ENCODE results near the gene GRHL1.

GRHL1 gene

DNA sequence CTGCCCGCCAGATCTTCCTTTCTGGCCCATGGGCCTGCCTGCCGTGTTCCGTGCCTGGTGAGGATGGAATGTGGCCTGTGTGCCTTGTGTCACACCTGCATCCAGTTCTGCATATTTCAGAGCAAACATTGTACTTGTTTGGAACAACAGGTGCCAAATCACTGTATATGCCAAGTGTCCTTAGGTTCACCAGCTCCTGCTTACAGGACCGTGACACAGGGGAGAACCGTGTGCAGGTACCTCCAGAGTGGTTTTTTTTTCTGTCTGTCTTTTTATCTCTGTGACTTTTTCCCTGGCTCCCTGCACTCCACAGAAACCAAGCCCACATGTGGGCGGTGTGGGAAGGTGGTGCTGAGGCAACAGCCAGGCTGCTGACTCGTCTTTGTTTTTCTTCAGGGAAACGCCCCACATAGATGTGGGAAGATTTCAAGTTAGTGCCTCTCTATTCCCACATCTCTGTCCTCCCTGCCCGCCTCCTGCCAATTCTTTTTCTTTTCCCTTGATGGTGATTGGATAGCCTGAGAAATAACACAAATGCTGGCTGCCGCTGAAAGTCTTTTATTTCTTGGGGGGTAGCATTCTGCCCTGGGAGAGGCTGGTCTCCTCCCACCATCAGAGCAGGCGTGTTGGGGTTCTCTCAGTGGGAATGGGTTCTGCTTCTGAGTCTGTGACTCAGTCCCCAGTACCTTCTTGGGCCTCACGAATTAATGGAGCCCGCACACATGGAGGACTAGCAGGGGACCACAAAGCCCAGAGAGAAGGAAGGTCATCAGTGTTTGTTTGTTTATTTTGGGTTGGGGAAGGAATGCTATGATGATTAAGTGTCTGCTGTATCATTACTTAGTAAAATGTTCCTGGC lies 21.4 kb downstream of the GRHL1 start:
- DNase-seq (ENCODE audit: low spot score): no peak

DNA sequence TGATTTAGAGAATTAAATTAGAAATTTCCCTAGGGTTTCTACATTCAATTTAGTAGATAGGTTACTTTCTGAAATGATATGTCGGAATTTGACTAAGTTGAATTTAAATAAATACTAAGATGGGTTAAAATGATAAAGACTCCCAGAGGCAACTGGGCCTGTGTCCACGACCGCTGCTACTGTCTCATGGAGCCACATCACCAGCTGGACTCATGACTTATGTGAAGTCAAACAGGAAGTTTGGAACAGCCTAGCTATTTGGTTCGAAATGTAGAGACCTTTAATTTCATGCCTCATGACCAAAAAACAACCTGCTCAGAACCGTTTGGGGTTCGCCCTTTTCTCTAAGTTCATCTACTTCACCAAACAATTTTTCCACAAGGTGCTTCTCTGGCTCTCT lies 22.2 kb downstream of the GRHL1 start:
- no peak for DNase-seq (ENCODE audit: low spot score)

DNA sequence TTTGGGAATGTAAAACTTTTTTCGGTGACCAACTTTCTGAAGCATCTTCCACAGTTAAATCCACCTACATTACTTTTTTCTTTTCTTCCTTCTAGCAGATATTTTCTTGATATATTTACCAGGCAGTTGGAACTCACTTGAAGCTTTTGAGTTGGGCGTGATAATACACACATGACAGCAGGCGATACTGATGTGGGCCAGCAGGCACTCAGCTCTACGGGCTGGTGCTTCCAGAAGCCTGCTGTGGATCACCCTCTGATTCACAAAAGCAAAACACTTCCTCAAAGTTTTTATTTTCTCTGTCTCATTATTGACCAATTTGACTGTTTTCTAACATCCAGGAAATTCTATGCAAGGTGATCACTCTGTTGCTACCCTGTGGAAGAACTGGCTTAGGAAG lies 22.9 kb downstream of the GRHL1 start:
- DNase-seq (ENCODE audit: low spot score): no peak

DNA sequence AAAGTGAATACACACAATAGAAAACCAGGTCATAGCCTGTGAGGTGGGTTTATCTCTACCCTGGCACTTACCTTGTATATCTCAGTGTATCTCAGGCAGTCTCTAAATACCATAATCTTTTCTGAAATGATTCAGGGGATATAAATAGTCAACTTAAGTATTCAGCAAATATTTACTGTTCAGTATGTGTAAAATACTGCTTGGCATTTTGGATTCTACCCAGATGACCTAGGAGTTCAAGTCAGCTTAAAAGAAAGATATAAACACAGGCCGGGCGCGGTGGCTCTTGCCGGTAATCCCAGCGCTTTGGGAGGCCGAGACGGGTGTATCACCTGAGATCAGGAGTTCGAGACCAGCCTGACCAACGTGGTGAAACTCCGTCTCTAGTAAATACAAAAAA lies 23.8 kb downstream of the GRHL1 start:
- DNase-seq (ENCODE audit: low spot score): no peak

DNA sequence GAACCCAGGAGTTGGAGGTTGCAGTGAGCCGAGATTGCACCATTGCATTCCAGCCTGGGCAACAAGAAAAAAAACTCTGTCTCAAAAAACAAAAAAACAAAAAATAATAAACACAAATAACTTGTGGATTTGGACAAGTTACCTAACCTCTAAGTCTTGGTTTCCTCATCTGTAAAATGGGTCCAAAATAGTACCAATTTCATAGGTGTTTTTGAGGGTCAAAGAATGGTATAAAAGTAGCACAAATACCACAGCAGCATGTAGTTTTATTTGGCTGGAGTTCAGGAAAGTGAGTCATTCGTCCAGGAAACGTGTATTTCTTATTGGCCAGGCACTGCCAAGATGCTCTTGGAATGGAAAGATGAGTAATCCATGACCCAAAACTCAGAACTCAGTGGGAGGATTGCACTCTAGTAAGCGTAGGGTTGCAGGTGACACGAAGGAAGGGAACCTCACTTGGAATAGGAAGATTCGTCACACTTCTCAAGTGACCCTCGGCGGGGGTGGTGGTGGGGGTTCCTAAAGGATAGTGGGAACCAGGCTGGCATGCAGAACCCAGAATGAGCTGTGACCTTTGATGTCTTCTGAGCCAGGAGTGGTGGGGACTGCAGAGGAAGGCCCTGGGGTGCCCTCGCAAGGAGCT lies 24.4 kb downstream of the GRHL1 start:
- DNase-seq (ENCODE audit: low spot score): no peak

DNA sequence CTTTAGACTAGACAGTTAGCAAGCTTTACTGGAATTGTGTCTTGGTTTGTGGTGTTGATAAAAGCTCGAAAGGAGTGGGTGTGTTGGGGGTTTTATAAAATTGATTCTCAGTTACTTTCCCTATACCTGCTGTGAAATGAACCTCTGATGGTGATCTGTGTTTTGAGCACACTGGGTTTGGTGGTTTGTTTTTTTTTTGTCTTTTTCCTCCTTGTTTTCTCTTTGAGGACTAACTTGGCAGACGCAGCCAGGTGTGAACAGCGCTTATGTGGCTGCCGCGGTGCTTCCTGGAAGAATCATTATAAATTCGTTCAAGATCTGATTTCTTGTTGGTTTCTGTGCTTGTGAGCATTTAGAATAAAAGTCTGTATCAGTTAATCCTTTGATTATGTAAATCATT lies 28.5 kb downstream of the GRHL1 start:
- DNase-seq (ENCODE audit: low spot score): no peak

DNA sequence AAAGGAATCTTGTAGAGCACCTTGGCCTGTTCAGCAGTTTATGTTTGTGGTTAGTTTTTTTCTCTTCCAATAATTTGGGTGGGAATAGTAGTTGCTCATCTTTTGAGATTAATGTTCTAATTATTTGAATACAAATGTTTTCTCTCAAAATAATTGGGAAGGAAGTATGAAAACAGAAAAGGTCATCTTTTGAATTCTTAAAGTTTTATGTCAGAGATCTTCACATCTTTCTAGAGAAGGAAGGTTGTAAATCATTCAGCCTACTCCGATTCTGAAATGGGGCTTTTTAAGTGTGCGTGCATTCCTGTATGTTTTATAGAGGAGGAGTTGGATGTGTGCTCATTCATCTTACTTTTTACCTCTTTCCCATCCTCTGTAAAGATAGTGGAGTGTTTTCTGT lies 29.0 kb downstream of the GRHL1 start:
- no peak for DNase-seq (ENCODE audit: low spot score)

DNA sequence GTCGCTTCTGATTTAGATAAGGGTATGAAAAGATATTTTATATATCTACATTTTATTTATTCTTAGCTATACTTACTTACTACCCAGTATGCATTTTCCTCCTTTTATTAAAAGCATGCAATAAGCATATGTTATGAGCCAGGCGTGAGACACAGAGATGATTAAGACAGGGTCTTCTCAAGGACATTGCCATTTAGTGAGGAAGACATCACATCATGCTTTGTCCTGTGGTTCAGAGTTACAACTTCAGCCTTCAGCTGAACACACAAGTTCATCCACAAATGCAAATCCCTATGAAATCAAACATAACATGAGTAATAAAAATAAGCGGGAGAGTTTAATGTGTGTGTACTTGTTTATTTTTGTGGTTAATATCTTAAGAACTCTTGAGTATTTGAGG lies 30.2 kb downstream of the GRHL1 start:
- no peak for DNase-seq (ENCODE audit: low spot score)

DNA sequence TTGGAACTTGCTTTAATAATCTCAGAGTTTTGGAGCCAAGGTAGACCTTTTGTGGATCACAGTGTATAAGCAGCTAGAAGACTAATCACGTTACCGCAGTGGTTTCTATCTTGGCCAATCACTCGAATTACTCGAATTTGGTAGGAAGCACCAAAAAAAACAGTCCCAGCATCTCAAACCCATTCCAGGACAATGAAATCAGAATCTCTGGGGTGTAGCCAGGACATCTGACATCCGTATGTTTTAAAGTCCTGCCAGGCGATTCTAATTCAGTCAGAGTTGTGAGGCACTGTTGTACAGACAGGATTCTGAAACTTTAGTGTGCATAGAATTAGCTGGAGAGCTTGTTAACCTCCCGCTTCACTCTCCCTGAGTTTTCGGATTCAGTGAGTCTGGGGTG lies 30.8 kb downstream of the GRHL1 start:
- no peak for DNase-seq (ENCODE audit: low spot score)

DNA sequence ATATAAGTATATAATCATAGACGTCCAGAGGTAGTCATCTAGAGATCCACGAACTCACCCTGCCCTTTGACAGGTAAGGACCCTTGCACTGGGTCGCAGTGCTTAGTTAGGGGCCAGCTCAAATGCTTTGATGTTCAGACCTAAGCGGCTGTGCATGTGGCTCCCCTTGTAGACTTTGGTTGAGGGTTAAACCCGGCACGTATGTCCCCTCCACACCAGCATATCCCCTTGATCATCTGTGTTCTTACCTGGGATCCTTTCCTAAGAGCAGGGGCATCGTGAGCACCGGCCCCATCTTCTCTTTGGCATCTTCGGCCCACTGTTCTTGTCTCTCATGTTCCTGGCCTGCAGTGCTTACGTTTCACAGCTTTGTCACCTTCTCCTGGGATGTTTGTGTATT lies 31.4 kb downstream of the GRHL1 start:
- no peak for DNase-seq (ENCODE audit: low spot score)

DNA sequence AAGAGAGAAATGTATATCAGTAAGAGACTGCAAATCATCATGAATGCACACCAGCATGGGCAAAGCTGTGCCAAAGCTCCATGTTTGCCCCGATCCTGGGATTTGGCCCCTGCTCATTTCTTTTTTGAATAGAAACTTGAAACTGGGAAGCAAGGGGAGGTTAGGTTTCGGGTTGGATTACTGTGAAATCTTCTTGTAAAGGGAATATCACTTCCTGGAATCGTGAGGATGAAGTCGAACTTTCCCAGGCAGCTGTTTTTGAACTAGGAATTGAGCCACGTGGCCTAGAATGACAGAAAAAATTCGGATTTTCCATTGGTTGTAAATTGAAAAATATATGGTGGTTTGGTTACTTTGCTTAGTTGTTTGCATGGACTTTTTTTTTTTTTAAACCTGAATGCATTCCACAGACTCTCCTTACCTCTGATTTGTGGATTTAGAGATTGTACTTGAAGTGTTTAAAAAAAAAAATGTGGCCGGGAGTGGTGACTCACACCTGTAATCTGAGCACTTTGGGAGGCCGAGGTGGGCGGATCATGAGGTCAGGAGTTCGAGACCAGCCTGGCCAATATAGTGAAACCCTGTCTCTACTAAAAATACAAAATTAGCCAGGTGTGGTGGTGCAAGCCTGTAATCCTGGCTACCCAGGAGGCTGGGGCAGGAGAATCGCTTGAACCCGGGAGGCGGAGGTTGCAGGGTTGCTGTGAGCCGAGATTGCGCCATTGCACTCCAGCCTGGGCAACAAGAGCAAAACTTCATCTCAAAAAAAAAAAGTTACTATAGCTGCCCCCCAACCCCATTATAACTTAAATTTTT lies 32.1 kb downstream of the GRHL1 start:
- DNase-seq (ENCODE audit: low spot score): no peak

DNA sequence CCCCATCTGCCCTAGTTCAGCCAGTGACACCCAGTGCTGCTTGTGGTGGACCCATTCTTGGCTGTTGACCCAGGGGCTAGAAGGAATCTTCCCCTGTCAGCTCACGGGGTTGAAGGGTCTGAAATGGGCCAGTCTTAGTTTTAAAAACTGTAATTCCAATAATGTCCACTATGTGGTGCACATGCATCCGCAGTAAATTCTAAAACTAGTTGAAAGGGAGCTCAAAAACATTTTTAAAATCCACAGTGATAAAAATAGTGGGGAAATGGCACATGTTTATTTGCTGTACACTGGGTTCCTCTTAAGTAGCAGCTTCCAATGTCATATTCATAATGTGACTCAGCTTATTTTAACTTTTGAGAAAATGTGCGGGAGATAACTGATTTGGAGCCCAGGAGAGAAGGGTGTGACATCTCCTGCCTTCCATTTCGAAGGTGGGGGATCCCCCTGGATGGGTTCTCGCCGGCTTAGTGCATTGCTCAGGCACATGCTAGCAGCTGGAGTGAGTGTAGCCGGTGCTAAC lies 32.8 kb downstream of the GRHL1 start:
- no peak for DNase-seq (ENCODE audit: low spot score)

DNA sequence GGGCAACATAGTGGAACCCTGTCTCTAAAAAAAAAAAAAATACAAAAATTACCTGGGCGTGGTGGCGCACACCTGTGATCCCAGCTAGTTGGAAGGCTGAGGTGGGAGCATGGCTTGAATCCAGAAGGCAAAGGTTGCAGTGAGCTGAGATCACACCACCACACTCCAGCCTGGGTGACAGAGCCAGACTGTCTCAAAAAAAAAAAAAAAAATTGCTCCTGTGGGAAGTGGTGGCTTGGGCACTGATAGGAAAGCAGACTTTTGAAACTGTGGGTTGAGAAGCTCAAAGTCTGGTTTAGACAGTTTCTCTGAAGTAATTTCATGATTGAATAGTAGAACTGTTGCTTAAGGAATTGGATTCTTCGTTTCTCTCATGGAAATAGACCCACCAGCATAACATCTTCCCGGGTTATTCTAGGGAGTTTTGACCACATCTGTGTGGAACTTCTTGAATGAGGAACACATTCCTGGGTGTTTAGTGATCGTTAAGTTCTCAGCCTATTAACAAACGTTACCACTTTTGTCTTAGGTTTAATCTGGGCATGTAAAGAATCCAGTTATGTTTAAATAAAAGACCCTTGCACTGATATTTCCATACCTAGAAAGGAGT lies 33.5 kb downstream of the GRHL1 start:
- no peak for DNase-seq (ENCODE audit: low spot score)

DNA sequence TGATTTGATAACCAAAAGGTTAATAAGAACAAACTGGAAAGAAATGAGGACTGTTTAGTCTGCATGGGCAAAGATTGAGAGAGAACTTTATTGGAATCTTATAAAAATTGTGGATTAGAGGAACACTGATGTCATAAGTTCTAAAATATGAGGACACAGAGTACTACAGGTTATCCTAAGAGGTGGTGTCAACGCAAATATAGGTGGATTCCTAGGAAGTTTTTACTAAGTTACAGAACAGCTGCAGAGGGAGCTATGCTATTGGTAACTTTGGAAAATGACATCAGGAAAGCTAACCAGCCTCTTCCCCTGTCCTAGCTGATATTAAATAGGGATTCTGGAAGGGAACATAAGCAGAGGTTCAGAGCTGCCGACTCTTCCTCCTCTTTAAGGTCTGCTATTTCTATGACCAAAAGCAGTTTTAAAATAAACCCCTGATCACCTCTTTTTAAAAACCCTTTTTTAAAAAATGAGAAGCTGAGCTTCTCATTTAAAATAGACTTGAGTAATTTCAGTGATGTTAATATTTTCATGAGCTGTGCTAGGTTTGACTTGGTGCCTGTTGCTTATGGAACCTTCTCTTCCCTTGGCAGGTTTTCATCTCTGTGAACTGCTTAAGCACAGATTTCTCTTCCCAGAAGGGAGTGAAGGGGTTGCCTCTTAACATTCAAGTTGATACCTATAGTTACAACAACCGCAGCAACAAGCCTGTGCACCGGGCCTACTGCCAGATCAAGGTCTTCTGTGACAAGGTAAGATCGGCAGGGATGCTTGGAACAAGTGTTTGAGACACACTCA lies 34.2 kb downstream of the GRHL1 start:
- DNase-seq (ENCODE audit: low spot score): no peak

DNA sequence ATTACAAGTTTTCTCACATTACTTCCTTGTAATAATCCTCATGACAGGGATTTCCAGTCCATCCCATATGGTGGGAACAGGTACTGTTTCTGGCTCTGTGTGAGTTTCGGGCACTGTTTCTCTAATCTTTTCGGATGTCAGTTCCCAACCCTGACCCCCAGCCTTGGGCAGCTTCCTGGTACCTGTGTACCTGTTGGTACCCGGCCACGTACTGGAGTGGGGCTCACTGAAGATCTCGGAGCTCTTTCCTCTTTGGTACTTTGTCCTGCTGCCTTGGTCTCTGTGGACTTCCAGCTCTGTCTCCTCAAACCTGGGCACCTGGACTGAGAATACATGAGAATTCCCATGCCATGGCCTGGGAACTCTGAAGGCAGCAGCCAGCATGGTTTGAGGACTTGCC lies 36.8 kb downstream of the GRHL1 start:
- no peak for DNase-seq (ENCODE audit: low spot score)

DNA sequence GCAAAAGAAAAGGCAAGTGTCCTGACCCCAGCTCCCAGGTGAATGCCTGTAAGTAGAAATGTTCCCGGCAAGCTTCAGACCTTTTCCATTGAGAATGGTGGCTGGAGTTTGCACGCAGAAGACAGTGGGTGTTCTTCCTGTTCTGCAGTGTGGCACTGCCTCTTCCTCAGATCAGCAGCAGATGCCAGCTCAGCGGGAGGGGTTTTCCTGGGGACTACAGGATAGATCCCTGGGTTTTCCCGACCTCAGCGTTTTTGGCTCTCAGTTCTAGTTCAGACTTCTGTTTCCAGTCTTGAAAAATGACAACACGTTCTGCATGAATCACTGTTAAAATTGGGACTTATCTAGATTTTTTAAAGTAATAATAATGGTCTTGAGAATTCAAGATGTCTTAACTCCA lies 39.2 kb downstream of the GRHL1 start:
- DNase-seq (ENCODE audit: low spot score): no peak

DNA sequence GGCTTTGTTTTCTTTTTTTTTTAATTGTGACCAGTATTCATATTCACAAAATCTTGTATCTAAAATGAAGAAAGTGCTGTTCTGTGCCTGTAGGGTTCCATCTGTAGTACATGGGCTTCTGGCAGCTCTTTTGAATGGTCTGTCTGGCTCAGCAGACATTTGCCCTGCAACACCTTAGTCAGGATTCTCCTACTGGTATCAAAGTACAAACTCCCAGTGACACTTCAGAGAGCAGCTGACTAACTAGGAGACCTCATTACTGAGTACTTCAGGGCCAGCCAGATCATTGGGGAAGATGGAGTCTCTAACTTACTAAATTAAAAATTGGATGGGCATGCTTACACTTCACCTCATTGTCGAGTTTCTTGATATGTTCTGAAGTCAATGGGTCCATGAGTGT lies 39.7 kb downstream of the GRHL1 start:
- DNase-seq (ENCODE audit: low spot score): no peak

DNA sequence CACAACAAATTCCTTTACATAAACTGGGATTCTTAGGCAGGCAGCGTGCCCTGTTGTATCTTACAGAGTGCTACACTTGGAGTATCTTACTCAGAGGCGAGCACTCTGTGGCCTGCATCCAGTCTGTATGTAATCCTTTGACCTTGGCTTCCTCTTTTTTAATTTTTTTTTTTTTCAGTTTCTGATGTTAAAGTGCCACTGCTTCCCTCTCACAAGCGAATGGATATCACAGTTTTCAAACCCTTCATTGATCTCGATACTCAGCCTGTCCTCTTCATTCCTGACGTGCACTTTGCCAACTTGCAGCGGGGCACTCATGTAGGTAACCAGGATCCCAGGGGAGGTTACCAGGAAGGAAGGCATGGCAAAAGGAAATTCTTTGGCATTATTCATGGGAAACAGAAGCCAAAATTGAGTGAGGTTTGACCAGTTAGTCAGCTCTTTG lies 40.4 kb downstream of the GRHL1 start:
- DNase-seq (ENCODE audit: low spot score): no peak

DNA sequence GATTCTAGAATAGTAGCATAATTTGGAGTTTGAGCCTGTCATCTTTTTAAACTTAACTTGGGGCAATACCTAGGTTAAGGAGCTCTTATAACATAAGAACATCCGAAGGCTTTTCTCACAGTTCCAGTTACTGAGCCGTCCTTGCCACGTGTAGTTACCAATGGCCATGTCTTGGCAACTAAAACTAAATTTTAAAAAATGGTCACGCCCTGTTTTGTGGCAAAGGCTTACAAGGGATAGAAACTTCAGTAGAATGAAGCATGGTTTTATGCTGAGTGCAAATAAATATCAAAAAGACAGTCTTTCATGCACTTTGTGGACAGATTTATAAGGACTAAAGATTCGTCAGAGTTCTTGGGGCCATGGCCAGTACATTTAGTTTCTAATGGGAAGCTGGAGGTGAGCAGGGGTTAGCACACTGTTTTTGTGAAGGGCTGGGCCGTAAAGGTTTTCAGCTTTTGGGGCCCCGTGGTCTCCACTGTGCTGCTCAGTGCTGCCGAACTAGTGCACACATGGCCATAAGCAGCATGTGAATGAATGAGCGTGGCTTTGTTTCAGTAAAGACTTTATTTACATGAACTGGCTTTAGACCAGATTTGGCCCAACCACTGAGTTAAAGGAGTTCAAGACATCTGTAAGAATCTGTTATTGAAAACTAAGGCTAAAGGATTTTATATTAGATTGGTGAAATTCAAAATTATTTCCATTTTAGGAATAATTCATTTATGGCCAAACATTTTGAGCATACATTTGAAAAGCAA lies 41.1 kb downstream of the GRHL1 start:
- no peak for DNase-seq (ENCODE audit: low spot score)

DNA sequence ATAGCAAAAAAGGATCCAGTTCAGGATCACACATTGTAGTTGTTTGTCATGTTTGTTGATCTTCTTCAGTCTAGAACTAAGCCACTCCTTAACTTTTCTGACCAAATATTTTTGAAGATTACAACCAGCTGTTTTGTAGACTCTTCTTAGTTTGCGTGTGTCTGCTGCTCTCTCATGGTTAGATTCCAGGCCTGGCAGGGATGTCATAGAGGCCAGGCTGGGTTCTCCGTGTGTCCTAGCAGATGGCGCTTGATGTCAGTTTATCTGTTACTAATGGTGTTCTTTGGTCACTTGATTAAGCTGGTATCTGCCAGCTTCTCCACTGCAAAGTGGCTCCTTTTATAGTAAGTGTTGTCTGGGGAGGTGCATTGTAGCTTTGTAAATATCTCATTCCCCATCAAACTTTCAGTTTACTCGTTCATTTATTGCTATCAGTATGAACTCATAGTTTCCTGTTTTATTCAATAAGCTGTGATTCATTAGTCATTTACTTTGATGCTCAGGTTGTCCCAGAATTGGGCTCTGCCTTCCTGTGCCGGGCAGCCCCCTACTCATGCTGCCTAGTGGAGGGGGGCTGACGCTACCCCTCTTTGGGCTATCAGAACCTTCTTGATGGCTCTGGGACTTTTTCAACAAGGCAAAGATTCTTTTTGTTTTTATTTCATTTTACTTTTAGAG lies 42.1 kb downstream of the GRHL1 start:
- peak; percentile 31 for DNase-seq (ENCODE audit: low spot score)
